Activated naive CD4-positive, alpha-beta T cell treated with anti-CD3 and anti-CD28 coated beads, Interleukin-2, amount 50 U/mL, for 72 hours (primary cell): ENCODE results near the gene MAMDC2. TPM values are rescaled to one million over a fixed set of nuclear protein-coding genes. Genes with fewer than 3 reads are reported as not detected.

ENCODE experiments used
- ATAC-seq, 2 donors: fragments of 150-1000 bp; cut with Tn5 transposase; 2 replicates each; pipeline ENCODE4 v1.10.0; 2021; ENCODE audit warnings: mild to moderate bottlenecking in 2 of 2, moderate library complexity in 2 of 2
- DNase-seq, 2 donors: peaks; one replicate each; pipeline ENCODE4 v3.0.0; 2021 to 2022; ENCODE audit warnings: low spot score in 2 of 2
- H3K27ac Mint-ChIP-seq, 2 donors: one replicate each; pipeline ENCODE4 v1.8.0; 2022; ENCODE audit warnings: mild to moderate bottlenecking in 2 of 2, mixed read lengths in 2 of 2
- H3K36me3 Mint-ChIP-seq, 2 donors: one replicate each; pipeline ENCODE4 v1.8.0; 2022; ENCODE audit warnings: mixed read lengths in 2 of 2
- H3K9me3 Mint-ChIP-seq, 2 donors: one replicate each; pipeline ENCODE4 v1.8.0; 2022; ENCODE audit warnings: mixed read lengths in 2 of 2
- total RNA-seq, 2 donors: library from RNA; stranded (reverse); gene quantifications; one replicate each; pipeline ENCODE4 v1.2.3, GENCODE V29; 2022

Gene MAMDC2
- total RNA-seq, 2 donors from 2014 or later, result not detected

GRCh38 chr9:70054521-70054920, 10.9 kb downstream of the MAMDC2 start:
- ATAC-seq (no peak), DNase-seq (no peak)
- H3K9me3 Mint-ChIP-seq, result no peaks in the 10 kb centered on the region
- no peaks in the 10 kb centered on the region for H3K36me3 Mint-ChIP-seq
- H3K27ac Mint-ChIP-seq, result no peak overlapping the region

- Mint-ChIP-seq H3K27ac (no peak overlapping the region), H3K9me3 (no peaks in the 10 kb centered on the region), H3K36me3 (no peaks in the 10 kb centered on the region)
- DNase-seq, result no peak
- ATAC-seq, result no peak
Measured at GRCh38 chr9:70055406-70056210, 12.0 kb downstream of the MAMDC2 start.

- H3K36me3 Mint-ChIP-seq, result no peaks in the 10 kb centered on the region
- no peak overlapping the region for H3K27ac Mint-ChIP-seq
- DNase-seq, result no peak
- H3K9me3 Mint-ChIP-seq, result no peaks in the 10 kb centered on the region
- ATAC-seq, result no peak
Measured at GRCh38 chr9:70056211-70056944, 12.7 kb downstream of the MAMDC2 start.

GRCh38 chr9:70058569-70059116, 15.0 kb downstream of the MAMDC2 start:
- ATAC-seq (no peak), DNase-seq (no peak)
- no peaks in the 10 kb centered on the region for H3K9me3 Mint-ChIP-seq
- no peak overlapping the region for H3K27ac Mint-ChIP-seq
- no peaks in the 10 kb centered on the region for H3K36me3 Mint-ChIP-seq

GRCh38 chr9:70060148-70060882, 16.7 kb downstream of the MAMDC2 start:
- Mint-ChIP-seq H3K27ac (no peak overlapping the region), H3K9me3 (no peaks in the 10 kb centered on the region), H3K36me3 (no peaks in the 10 kb centered on the region)
- no peak for ATAC-seq
- DNase-seq, result no peak

GRCh38 chr9:70060883-70061507, 17.3 kb downstream of the MAMDC2 start:
- DNase-seq, result no peak
- H3K36me3 Mint-ChIP-seq, result no peaks in the 10 kb centered on the region
- no peaks in the 10 kb centered on the region for H3K9me3 Mint-ChIP-seq
- no peak overlapping the region for H3K27ac Mint-ChIP-seq
- no peak for ATAC-seq

- Mint-ChIP-seq H3K36me3 (no peaks in the 10 kb centered on the region), H3K9me3 (no peaks in the 10 kb centered on the region), H3K27ac (no peak overlapping the region)
- ATAC-seq, result no peak
- no peak for DNase-seq
Measured at GRCh38 chr9:70061776-70062175, 18.1 kb downstream of the MAMDC2 start.

- H3K27ac Mint-ChIP-seq, result no peak overlapping the region
- no peaks in the 10 kb centered on the region for H3K36me3 Mint-ChIP-seq
- no peak for ATAC-seq
- no peak for DNase-seq
- no peaks in the 10 kb centered on the region for H3K9me3 Mint-ChIP-seq
Measured at GRCh38 chr9:70064496-70064895, 20.8 kb downstream of the MAMDC2 start.

GRCh38 chr9:70065572-70065971, 21.9 kb downstream of the MAMDC2 start:
- ATAC-seq (no peak), DNase-seq (no peak)
- Mint-ChIP-seq H3K27ac (no peak overlapping the region), H3K36me3 (no peaks in the 10 kb centered on the region), H3K9me3 (no peaks in the 10 kb centered on the region)

- no peak for ATAC-seq
Measured at GRCh38 chr9:70066418-70066817, 22.8 kb downstream of the MAMDC2 start.

GRCh38 chr9:70066874-70067273, 23.2 kb downstream of the MAMDC2 start:
- DNase-seq (no peak), ATAC-seq (no peak)
- no peaks in the 10 kb centered on the region for H3K36me3 Mint-ChIP-seq
- no peaks in the 10 kb centered on the region for H3K9me3 Mint-ChIP-seq
- H3K27ac Mint-ChIP-seq, result no peak overlapping the region

More at GRCh38 chr9:70066418-70066817, 22.8 kb downstream of the MAMDC2 start:
- Mint-ChIP-seq H3K27ac (no peak overlapping the region), H3K36me3 (no peaks in the 10 kb centered on the region), H3K9me3 (no peaks in the 10 kb centered on the region)
- DNase-seq, result no peak

GRCh38 chr9:70069704-70070103, 26.1 kb downstream of the MAMDC2 start:
- no peak for ATAC-seq
- Mint-ChIP-seq H3K27ac (no peak overlapping the region), H3K36me3 (no peaks in the 10 kb centered on the region), H3K9me3 (no peaks in the 10 kb centered on the region)
- DNase-seq, result no peak

- Mint-ChIP-seq H3K9me3 (no peaks in the 10 kb centered on the region), H3K36me3 (no peaks in the 10 kb centered on the region), H3K27ac (no peak overlapping the region)
- DNase-seq (no peak), ATAC-seq (no peak)
Measured at GRCh38 chr9:70073193-70073592, 29.5 kb downstream of the MAMDC2 start.

GRCh38 chr9:70073756-70074155, 30.1 kb downstream of the MAMDC2 start:
- H3K9me3 Mint-ChIP-seq, result no peaks in the 10 kb centered on the region
- no peak overlapping the region for H3K27ac Mint-ChIP-seq

GRCh38 chr9:70076678-70077077, 33.0 kb downstream of the MAMDC2 start:
- Mint-ChIP-seq H3K36me3 (no peaks in the 10 kb centered on the region), H3K27ac (no peak overlapping the region), H3K9me3 (no peaks in the 10 kb centered on the region)
- ATAC-seq (no peak), DNase-seq (no peak)

More at GRCh38 chr9:70073756-70074155, 30.1 kb downstream of the MAMDC2 start:
- DNase-seq (no peak), ATAC-seq (no peak)
- H3K36me3 Mint-ChIP-seq, result no peaks in the 10 kb centered on the region

- no peak for DNase-seq
- H3K9me3 Mint-ChIP-seq, result no peaks in the 10 kb centered on the region
- no peak for ATAC-seq
- no peaks in the 10 kb centered on the region for H3K36me3 Mint-ChIP-seq
- no peak overlapping the region for H3K27ac Mint-ChIP-seq
Measured at GRCh38 chr9:70079417-70080037, 35.9 kb downstream of the MAMDC2 start.
